GM18517 (cell line): ENCODE measurements around the gene QRICH1.

Experiments
- ATAC-seq: cut with Tn5 transposase; IDR thresholded peaks from one replicate; pipeline ENCODE4 v1.9.1; 2021; ENCODE audit warnings: mild to moderate bottlenecking, moderate library complexity; ENCODE audit not compliant: unreplicated experiment

QRICH1 gene

GRCh38 chr3:49119439-49119838, 25.6 kb upstream of the QRICH1 start:
- ATAC-seq, result no peak

GRCh38 chr3:49119036-49119435, 25.2 kb upstream of the QRICH1 start:
- no peak for ATAC-seq

GRCh38 chr3:49112262-49112661, 18.4 kb upstream of the QRICH1 start:
- no peak for ATAC-seq

- ATAC-seq, result no peak
Measured at GRCh38 chr3:49111347-49111746, 17.5 kb upstream of the QRICH1 start.

- no peak for ATAC-seq
Measured at GRCh38 chr3:49110780-49111179, 16.9 kb upstream of the QRICH1 start.

- ATAC-seq, result no peak
Measured at GRCh38 chr3:49108346-49108745, 14.5 kb upstream of the QRICH1 start.

- peak; percentile 80 for ATAC-seq
Measured at GRCh38 chr3:49104427-49105291, 10.8 kb upstream of the QRICH1 start, which contains the start of gene QARS1. Gene QARS1, minus strand, starts transcription at chr3:49104757. Its CDS starts 24 bp downstream, at chr3:49104733.

GRCh38 chr3:49104052-49104426, 10.2 kb upstream of the QRICH1 start:
- no peak for ATAC-seq

- no peak for ATAC-seq
Measured at GRCh38 chr3:49100046-49100615, 6.3 kb upstream of the QRICH1 start.

- no peak for ATAC-seq
Measured at GRCh38 chr3:49098910-49099630, 5.2 kb upstream of the QRICH1 start.

GRCh38 chr3:49098429-49098828, 4.6 kb upstream of the QRICH1 start:
- no peak for ATAC-seq

GRCh38 chr3:49092938-49093852, 676 bp downstream of the QRICH1 start:
- peak; percentile 34 for ATAC-seq

- ATAC-seq, result no peak
Measured at GRCh38 chr3:49081429-49081828, 12.4 kb downstream of the QRICH1 start.

GRCh38 chr3:49079270-49079669, 14.6 kb downstream of the QRICH1 start:
- ATAC-seq, result no peak

GRCh38 chr3:49076646-49077045, 17.2 kb downstream of the QRICH1 start:
- ATAC-seq, result no peak

- ATAC-seq, result no peak
Measured at GRCh38 chr3:49076116-49076515, 17.8 kb downstream of the QRICH1 start.

- ATAC-seq, result no peak
Measured at GRCh38 chr3:49058011-49058410, 35.9 kb downstream of the QRICH1 start.

GRCh38 chr3:49057268-49057667, 36.6 kb downstream of the QRICH1 start:
- no peak for ATAC-seq

- no peak for ATAC-seq
Measured at GRCh38 chr3:49054344-49054862, 39.5 kb downstream of the QRICH1 start.

GRCh38 chr3:49053543-49053942, 40.3 kb downstream of the QRICH1 start:
- no peak for ATAC-seq
